GM12892 (cell line): ENCODE measurements around the gene SNX19.
A peak's percentile ranks its signal among the peaks of the same experiment; 100 is the strongest.

Source experiments
- DNase-seq: peaks from one replicate; pipeline ENCODE4 v3.0.0; 2011; ENCODE audit not compliant: insufficient read length
- FAIRE-seq: peaks from 2 replicates; lab custom pipeline; 2011; peaks lifted over from hg19 to GRCh38; lab: Jason Lieb, UNC
- POLR2A ChIP-seq: IDR thresholded peaks from 2 replicates; pipeline ENCODE4 v1.6.1; 2011; ENCODE audit warnings: low read depth, low read length, control low read depth
- POLR2AphosphoS5 ChIP-seq: IDR thresholded peaks from 2 replicates; pipeline ENCODE4 v1.6.1; 2011; ENCODE audit warnings: low read depth, low read length, control low read depth
- TAF1 ChIP-seq: IDR thresholded peaks from 2 replicates; pipeline ENCODE4 v1.6.1; 2011; ENCODE audit warnings: low read depth, mild to moderate bottlenecking, control low read depth, low read length, borderline replicate concordance

The SNX19 gene

DNA sequence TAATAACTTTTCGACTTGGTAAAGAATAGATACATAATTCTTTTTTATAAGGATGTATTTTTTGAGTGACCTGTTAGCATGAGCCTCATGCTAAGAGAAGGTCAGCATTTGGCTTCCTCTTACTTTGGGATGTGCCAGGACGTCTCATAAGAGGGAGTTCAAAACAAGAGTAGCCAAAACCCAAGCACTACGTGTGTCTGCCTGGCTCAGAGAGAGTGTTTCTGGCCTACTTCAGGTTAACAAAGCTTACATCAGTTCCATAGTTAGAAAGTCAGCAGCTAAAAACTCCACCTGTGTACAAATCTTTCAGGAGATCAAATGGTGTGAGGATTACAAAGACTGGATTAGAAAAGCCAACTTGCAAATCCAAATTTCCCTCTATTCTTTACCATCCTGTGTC, 13.9 kb downstream of the SNX19 start:
- no peak for TF ChIP-seq POLR2AphosphoS5
- no peak for DNase-seq
- no peak for FAIRE-seq

DNA sequence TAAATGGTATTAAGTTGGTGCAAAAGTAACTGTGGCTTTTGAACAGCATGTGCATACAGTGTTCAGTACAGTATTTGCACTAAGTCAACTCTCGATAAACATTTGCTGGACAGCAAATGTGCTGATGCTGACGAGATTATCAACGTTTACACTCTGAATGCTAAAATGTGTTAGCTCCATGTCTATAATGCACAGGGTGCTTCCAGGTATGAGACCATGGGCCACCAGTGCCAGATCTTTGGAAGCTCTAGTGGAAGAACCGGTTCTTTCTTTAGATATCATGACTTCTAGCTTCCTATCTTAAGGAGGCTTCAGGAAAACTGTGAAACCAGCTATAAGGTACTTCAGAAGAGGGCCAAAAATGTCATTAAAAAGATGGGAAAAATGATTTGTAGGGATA, 17.2 kb downstream of the SNX19 start:
- TF ChIP-seq POLR2A (no peak), POLR2AphosphoS5 (no peak), TAF1 (no peak)
- no peak for DNase-seq
- FAIRE-seq = no peak

DNA sequence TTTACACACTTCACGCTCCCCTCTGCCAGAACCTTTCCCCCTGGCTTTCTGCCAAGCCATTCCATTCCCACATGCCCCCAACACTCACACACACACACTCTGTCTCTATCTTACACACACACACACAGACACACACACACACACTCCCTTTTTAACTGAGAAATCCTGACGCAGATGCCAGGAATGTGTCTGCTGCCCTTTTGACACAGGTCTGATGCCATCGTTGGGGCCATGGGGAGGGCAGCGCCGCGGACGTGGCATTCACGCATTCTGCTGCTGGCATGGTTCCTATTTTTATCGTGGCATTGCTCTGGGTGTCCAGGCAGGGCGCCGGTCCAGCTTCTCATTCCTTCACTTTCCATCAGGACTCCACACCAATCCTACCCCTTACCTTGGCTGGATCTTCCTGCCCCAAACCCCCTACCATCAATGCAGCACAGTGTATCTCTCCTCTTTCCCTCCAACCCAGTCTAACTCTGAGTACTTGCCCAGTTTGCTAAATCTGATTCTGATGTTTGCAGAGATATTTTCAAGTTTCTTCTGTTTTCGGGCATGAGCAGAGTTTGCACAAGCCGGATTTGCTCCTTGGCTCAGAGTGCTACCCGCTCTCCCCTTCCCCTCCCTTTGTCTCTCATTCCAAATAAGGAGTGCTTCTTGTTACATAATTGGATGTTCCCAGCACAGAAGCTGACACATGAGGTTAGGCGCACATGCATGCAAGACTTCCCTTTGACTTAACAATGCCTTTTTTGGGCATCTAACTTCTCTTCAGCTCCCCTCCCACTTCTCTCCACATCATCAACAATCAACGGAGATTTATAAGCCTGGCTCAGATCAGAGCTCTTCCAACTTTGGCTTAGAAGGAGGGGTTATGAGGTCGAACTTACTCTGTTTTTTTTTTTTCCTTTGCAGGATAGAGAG, 18.8 kb downstream of the SNX19 start:
- DNase-seq (no peak), FAIRE-seq (no peak)
- TF ChIP-seq POLR2A = no peak
- TF ChIP-seq TAF1 = no peak
- TF ChIP-seq POLR2AphosphoS5 = no peak

DNA sequence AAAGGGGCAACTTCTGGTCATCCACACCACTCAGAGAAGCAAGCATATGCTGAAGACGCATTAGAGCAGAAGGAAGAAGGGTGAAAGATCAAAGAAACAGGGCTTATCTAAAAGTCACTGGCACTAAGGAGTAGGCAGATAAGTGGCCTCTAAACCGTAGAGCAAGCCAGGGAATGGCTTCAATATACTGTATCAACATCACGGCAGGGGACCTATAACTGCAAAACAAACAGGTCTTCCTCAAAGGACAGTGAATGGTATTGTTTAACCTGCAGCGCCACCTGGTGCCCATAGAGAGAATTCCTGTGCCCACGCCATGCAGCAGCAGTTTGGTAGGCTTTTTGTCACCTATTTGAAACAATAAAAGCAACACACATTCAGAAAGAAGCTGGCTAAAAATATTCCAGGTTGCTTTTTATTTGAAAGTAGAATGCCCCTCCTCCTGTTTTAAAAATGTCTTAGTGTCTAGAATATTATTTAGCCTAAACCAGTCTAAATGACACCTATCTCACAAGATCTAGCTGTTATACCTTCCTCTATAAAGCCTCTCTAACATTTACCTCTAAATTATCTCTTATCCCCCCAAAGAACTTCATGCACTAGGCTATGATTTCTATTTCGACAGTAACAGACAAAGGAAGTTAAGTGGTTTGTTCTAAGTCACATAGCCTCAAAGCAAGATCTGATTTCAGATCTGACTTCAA, 21.8 kb downstream of the SNX19 start:
- FAIRE-seq (peak; percentile 95), DNase-seq (no peak)
- TF ChIP-seq POLR2A = no peak
- no peak for TF ChIP-seq TAF1
- TF ChIP-seq POLR2AphosphoS5 = no peak

DNA sequence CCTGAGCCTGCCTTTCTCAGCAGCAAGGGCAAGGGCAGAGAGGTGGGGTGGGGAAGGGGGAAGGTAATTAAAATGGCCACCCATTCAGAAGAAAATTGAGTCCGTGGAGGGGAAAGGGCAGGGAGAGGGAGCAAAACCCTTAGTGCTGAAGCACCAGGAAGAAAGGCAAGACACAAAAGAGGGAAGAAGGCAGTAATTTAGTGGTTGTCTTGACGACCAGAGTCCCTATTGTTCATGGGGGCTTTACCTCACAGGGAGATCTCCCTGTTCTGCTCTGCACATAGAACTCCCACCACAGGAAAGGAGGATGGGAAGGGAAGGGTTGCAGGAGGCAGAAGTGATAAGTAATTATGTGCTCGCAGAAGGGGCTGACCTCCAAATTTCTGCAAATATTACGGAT, 23.4 kb downstream of the SNX19 start:
- FAIRE-seq = no peak

DNA sequence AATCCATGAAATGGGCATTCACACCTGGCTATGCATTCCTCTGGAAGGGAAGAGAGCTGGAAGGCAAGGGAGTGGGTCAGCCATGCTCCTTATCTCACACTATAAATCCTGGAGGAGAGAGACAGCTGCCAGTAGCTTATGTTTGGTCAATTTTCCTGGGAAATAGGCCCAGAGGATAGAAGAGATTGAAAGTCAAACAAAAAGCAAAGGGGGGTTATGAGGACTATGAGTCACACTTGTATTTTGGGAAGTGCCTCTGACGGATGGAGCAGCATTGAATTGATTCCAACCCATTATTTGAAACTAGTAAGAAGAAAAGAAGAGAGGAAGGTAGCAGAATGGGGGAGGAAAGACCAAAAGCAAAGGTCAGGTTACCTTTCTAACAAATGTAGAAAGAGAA, 25.0 kb downstream of the SNX19 start:
- no peak for DNase-seq
- no peak for FAIRE-seq
- TF ChIP-seq POLR2AphosphoS5 = no peak
- no peak for TF ChIP-seq TAF1
- TF ChIP-seq POLR2A = no peak

More for the DNA sequence above, 23.4 kb downstream of the SNX19 start:
- no peak for TF ChIP-seq TAF1
- no peak for TF ChIP-seq POLR2AphosphoS5
- no peak for TF ChIP-seq POLR2A
- no peak for DNase-seq

DNA sequence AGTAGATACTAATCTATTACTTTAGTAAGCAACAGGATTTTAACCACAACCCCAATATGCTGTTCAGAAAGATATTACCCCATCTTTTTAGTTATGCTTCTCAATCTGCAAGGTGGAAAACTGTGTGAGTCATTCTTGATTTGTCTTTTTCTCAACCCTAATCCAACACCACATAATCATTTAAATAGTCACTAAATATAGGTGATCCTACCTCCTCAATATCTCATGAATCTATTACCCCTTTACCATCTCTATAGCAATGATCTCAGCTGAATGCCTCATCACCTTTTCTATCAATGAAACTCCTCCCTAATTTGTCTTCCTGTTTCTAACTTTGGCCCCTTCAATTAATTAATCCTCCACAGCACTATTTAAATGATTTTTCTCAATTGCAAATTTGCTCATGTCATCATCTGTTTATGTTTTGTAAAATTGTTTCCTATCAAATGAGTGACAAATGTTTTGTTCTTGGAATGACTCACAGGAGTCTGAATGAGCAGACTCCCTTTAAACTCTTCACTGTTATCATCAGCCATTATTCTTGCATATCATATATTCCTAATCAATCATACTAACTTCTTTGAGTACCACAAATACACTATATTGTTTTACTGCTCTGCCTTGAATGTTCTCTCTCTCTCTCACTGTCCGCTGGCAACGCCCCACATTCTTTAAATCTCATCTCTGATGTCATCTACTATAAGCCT, 26.1 kb downstream of the SNX19 start:
- FAIRE-seq (no peak), DNase-seq (no peak)
- TF ChIP-seq POLR2A (no peak), POLR2AphosphoS5 (no peak), TAF1 (no peak)

DNA sequence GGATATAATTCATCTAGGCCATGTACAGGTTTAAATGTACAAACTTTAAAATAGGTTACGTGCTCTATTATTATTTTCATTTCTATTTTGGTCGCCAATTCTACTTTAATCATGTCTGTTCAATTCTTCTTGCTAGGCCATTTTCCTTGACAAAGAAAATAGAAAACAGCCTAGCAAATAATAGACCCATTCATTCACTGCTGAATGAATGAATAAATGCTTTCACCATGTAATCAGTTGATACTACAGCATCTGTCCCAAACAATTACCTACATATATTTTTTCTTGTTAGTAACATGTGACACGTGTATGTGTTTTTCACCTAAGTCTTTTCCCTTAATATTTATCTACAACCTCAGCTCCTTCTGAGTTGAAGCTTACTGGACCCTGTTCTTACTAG, 27.5 kb downstream of the SNX19 start:
- TF ChIP-seq TAF1 (no peak), POLR2AphosphoS5 (no peak), POLR2A (no peak)
- no peak for FAIRE-seq
- DNase-seq = no peak

DNA sequence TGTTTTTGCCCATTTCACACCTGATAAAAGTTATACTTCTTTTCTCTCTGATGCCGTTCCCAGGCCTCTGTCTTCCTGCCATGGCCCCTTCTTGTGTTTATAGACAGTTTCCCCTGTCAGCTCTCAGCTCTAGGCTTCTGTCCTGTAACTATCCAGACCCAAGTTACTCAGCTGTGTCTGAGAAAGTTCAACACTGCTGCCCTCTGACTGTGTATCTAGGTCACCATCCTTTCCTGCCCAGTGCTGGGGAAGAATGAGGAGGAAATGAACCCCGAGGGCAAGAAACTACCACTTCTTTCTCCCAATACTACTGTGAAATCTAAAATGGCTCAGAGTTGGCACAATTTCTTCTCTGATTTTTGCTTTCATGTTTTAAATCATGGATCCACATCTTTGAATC, 29.6 kb downstream of the SNX19 start:
- TF ChIP-seq POLR2AphosphoS5 (no peak), POLR2A (no peak)
- DNase-seq (no peak), FAIRE-seq (no peak)

DNA sequence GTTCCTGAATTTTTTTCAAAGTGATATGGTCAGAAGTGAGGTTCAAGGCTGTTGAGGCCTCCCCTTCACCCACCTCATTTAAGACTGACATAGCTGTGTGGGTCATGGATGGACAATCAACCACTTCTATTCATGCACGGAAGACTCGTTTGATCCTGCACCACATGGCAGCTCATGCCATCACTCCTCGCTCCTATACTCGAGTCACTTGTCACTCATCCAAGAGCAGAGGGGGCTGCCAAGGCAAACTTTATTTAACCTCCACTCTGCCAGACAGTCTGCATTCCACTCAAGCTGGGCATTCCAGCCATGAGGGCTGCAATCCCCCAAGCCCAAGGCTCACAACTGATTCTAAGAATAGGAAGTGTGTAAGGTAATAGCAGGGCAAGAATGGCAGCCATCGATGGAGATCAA, 34.1 kb downstream of the SNX19 start:
- no peak for DNase-seq
- peak; percentile 54 for FAIRE-seq
- TF ChIP-seq POLR2AphosphoS5 (no peak), POLR2A (no peak), TAF1 (no peak)

DNA sequence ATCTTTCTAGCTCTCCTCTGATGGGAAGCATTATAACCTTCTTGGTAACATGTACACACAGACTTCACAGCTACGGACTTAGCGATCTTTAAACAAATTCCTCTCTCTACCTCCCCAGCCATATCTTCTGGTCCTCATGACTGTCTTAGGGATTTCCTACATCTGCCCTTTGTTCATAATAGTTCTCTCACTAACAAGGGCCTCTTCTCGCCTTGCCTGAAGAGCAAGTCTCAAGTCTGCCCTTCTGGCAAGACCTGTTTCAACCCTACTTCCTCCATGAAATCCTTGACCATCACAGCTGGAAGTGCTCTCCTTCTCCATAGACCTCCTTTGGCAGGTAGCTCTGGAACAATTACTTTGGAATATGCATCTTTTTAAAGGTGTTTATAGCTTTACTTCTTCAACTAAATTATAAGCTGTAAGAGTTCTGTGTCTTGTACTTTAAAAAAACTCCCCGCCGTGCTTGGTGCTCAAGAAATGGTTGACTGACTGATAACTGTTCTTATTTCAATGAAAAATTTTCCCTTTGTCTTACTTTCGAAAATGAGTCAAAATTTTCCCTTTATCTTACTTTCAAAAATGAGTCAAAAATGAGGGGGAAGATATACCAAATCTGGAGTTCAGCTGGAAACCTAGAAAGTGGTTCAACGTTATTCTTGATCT, 34.7 kb downstream of the SNX19 start:
- peak; percentile 76 for FAIRE-seq
- TF ChIP-seq POLR2AphosphoS5 = no peak
- TF ChIP-seq POLR2A = no peak
- TF ChIP-seq TAF1 = no peak

More for the DNA sequence above, 34.7 kb downstream of the SNX19 start:
- no peak for DNase-seq
